ENCODE results near the gene SALL1. TPM values are rescaled to one million over a fixed set of nuclear protein-coding genes. Genes with fewer than 3 reads are reported as not detected.

SALL1 gene
- total RNA-seq, 3 donors from 2014 or later (not counting 1 experiment from before 2014, with no cell fraction given), result not detected

- Histone ChIP-seq H3K27me3 (ENCODE audit: control insufficient read depth, insufficient read depth, low read length) (peaks cover 6% of the 10 kb centered on the region), H3K4me1 (ENCODE audit: control insufficient read depth, insufficient read depth, low read length) (no peaks in the 10 kb centered on the region), H3K4me3 (ENCODE audit: low read length) (no peak overlapping the region), H3K36me3 (ENCODE audit: control insufficient read depth, insufficient read depth, low read length) (no peaks in the 10 kb centered on the region), H3K9me3 (ENCODE audit: control insufficient read depth, insufficient read depth, low read length) (no peaks in the 10 kb centered on the region), H3K27ac (ENCODE audit: low read length) (no peak overlapping the region)
- Mint-ChIP-seq H3K27ac (no peak overlapping the region), H3K27me3 (ENCODE audit: low read depth in 2 of 2) (peaks cover 36 to 37% of the 10 kb centered on the region in 2 donors), H3K4me1 (no peaks in the 10 kb centered on the region), H3K4me3 (no peak overlapping the region), H3K36me3 (no peaks in the 10 kb centered on the region), H3K9me3 (no peaks in the 10 kb centered on the region)
- 6% methylated on average over 43 of the region's 50 CpGs for WGBS (ENCODE audit: insufficient coverage)
- ATAC-seq, result no peak
- no peak for TF ChIP-seq CTCF (IDR thresholded peaks at IDR 0.05)
- DNase-seq, result no peak
- intact Hi-C loops (cut with micrococcal nuclease), result no loop called here
Measured at GRCh38 chr16:51113236-51114125, 37.6 kb downstream of the SALL1 start.

GRCh38 chr16:51112323-51112722 lies 38.7 kb downstream of the SALL1 start:
- H3K9me3 ChIP-seq (ENCODE audit: control insufficient read depth, insufficient read depth, low read length), result no peaks in the 10 kb centered on the region
- H3K4me3 ChIP-seq (ENCODE audit: low read length), result no peak overlapping the region
- H3K27me3 ChIP-seq (ENCODE audit: control insufficient read depth, insufficient read depth, low read length), result peaks cover 6% of the 10 kb centered on the region
- ATAC-seq, result no peak
- H3K27me3 Mint-ChIP-seq (ENCODE audit: low read depth in 2 of 2), result peaks cover 36 to 37% of the 10 kb centered on the region in 2 donors
- intact Hi-C loops (cut with micrococcal nuclease), result no loop called here
- WGBS (ENCODE audit: insufficient coverage), result 44% methylated on average over 3 of the region's 3 CpGs
- no peak for DNase-seq
- no peaks in the 10 kb centered on the region for H3K36me3 Mint-ChIP-seq
- H3K9me3 Mint-ChIP-seq, result no peaks in the 10 kb centered on the region
- H3K4me1 Mint-ChIP-seq, result no peaks in the 10 kb centered on the region
- H3K27ac Mint-ChIP-seq, result no peak overlapping the region
- TF ChIP-seq CTCF (IDR thresholded peaks at IDR 0.05), result no peak
- H3K4me1 ChIP-seq (ENCODE audit: control insufficient read depth, insufficient read depth, low read length), result no peaks in the 10 kb centered on the region
- H3K4me3 Mint-ChIP-seq, result no peak overlapping the region
- no peaks in the 10 kb centered on the region for H3K36me3 ChIP-seq (ENCODE audit: control insufficient read depth, insufficient read depth, low read length)
- H3K27ac ChIP-seq (ENCODE audit: low read length), result no peak overlapping the region

GRCh38 chr16:51111759-51112158 lies 39.3 kb downstream of the SALL1 start:
- H3K4me3 Mint-ChIP-seq, result no peak overlapping the region
- no peak for ATAC-seq
- 19% methylated on average over 5 of the region's 6 CpGs for WGBS (ENCODE audit: insufficient coverage)
- Histone ChIP-seq H3K36me3 (ENCODE audit: control insufficient read depth, insufficient read depth, low read length) (no peaks in the 10 kb centered on the region), H3K27ac (ENCODE audit: low read length) (no peak overlapping the region), H3K9me3 (ENCODE audit: control insufficient read depth, insufficient read depth, low read length) (no peaks in the 10 kb centered on the region), H3K4me3 (ENCODE audit: low read length) (no peak overlapping the region), H3K27me3 (ENCODE audit: control insufficient read depth, insufficient read depth, low read length) (peaks cover 6% of the 10 kb centered on the region), H3K4me1 (ENCODE audit: control insufficient read depth, insufficient read depth, low read length) (no peaks in the 10 kb centered on the region)
- DNase-seq, result no peak
- TF ChIP-seq CTCF (IDR thresholded peaks at IDR 0.05), result no peak
- H3K9me3 Mint-ChIP-seq, result no peaks in the 10 kb centered on the region
- no peak overlapping the region for H3K27ac Mint-ChIP-seq
- peaks cover 36 to 37% of the 10 kb centered on the region in 2 donors for H3K27me3 Mint-ChIP-seq (ENCODE audit: low read depth in 2 of 2)
- intact Hi-C loops (cut with micrococcal nuclease), result no loop called here
- H3K4me1 Mint-ChIP-seq, result no peaks in the 10 kb centered on the region
- no peaks in the 10 kb centered on the region for H3K36me3 Mint-ChIP-seq

Data from natural killer cell (primary cell).